Measurements from ENCODE around the gene ZNF629. TPM values are rescaled to one million over a fixed set of nuclear protein-coding genes. Genes with fewer than 3 reads are reported as not detected.

The ZNF629 gene
- total and polyA plus RNA-seq, 2 donors (not counting 1 experiment from before 2014, with no cell fraction given), result 1.2 to 6.9 TPM

- ATAC-seq (ENCODE audit: low read depth) (no peak), DNase-seq (no peak)
- no peak overlapping the region for H3K4me3 ChIP-seq (ENCODE audit: control extremely low read depth in 1 of 5, extremely low read depth in 1 of 5, insufficient read depth in 1 of 5, low read depth in 2 of 5, low read length in 4 of 5)
- Mint-ChIP-seq H3K4me1 (peaks cover 44% of the 10 kb centered on the region), H3K27ac (no peak overlapping the region), H3K4me3 (peak overlapping the region; percentile 98), H3K9me3 (ENCODE audit: insufficient read depth) (no peaks in the 10 kb centered on the region), H3K27me3 (no peaks in the 10 kb centered on the region)
- H3K9ac ChIP-seq (ENCODE audit: low read length), result no peak overlapping the region
- TF ChIP-seq EZH2 (IDR thresholded peaks at IDR 0.05; ENCODE audit: borderline replicate concordance, insufficient read depth, low read depth, low read length, poor library complexity, severe bottlenecking) (no peak), CTCF (IDR thresholded peaks at IDR 0.05) (no peak)
- H3K36me3 ChIP-seq (replicated peaks in 1 of 2; ENCODE audit: control extremely low read depth in 1 of 2, control insufficient read depth in 1 of 2, extremely low read depth in 1 of 2, insufficient read depth in 2 of 2, low read length in 1 of 2), result peaks cover 0 to 60% of the 10 kb centered on the region in 2 experiments
- H2AFZ ChIP-seq (ENCODE audit: insufficient read depth, low read depth, low read length, poor library complexity, severe bottlenecking), result no peak overlapping the region
- H4K20me1 ChIP-seq (ENCODE audit: control insufficient read depth, insufficient read depth, low read length, poor library complexity, severe bottlenecking), result peaks cover 61% of the 10 kb centered on the region
- ChIA-PET CTCF (interaction anchor here (1.4 kb wide), 1 partner anchor 138 kb away, joined by 3 read pairs; no protein-coding TSS in a partner anchor), POLR2A (no interaction called here)
- 98% methylated on average over 11 of the region's 11 CpGs for WGBS (ENCODE audit: insufficient coverage)
- H3K27me3 ChIP-seq (replicated peaks in 1 of 4; ENCODE audit: control extremely low read depth in 1 of 4, control insufficient read depth in 3 of 4, insufficient read depth in 4 of 4, low read length in 3 of 4), result no peaks in the 10 kb centered on the region
- H3K9me3 ChIP-seq (ENCODE audit: control extremely low read depth in 1 of 3, control insufficient read depth in 2 of 3, insufficient read depth in 1 of 3, low read length in 2 of 3), result no peaks in the 10 kb centered on the region
- no peak overlapping the region for H3K27ac ChIP-seq (ENCODE audit: low read length in 2 of 2)
- intact Hi-C loops (cut with micrococcal nuclease), result loop anchor here (5.0 kb wide), 4 partner anchors 113 to 268 kb away; partner anchors contain the start of genes ORAI3 and STX4
- H3K4me1 ChIP-seq (ENCODE audit: control insufficient read depth in 2 of 2, insufficient read depth in 2 of 2, low read length in 2 of 2), result peaks cover 19 to 49% of the 10 kb centered on the region in 2 donors
- peaks cover 33% of the 10 kb centered on the region for H3K79me2 ChIP-seq (ENCODE audit: control insufficient read depth, insufficient read depth, low read length)
- H3K4me2 ChIP-seq (replicated peaks; ENCODE audit: low read depth, low read length, poor library complexity, severe bottlenecking), result no peak overlapping the region
These were observed 22.9 kb downstream of the ZNF629 start for GRCh38 chr16:30764086-30764485.

- Mint-ChIP-seq H3K27ac (peak overlapping the region; percentile 95), H3K27me3 (no peaks in the 10 kb centered on the region), H3K4me3 (peak overlapping the region; percentile 98), H3K4me1 (peaks cover 44% of the 10 kb centered on the region), H3K9me3 (ENCODE audit: insufficient read depth) (no peaks in the 10 kb centered on the region)
- TF ChIP-seq CTCF (IDR thresholded peaks at IDR 0.05), result no peak
- TF ChIP-seq EZH2 (IDR thresholded peaks at IDR 0.05; ENCODE audit: borderline replicate concordance, insufficient read depth, low read depth, low read length, poor library complexity, severe bottlenecking), result no peak
- peak overlapping the region; percentile 97 for H3K4me2 ChIP-seq (replicated peaks; ENCODE audit: low read depth, low read length, poor library complexity, severe bottlenecking)
- no peak for ATAC-seq (ENCODE audit: low read depth)
- POLR2A ChIA-PET, result interaction anchor here (0.8 kb wide), 1 partner anchor 179 kb away, joined by 3 read pairs; no protein-coding TSS in a partner anchor
- H3K79me2 ChIP-seq (ENCODE audit: control insufficient read depth, insufficient read depth, low read length), result peaks cover 33% of the 10 kb centered on the region
- intact Hi-C loops (cut with micrococcal nuclease), result loop anchor here (1.0 to 5.0 kb wide), 8 partner anchors 15 to 269 kb away; partner anchors contain the start of genes ORAI3, PHKG2 and STX4
- no peak for DNase-seq
- H2AFZ ChIP-seq (ENCODE audit: insufficient read depth, low read depth, low read length, poor library complexity, severe bottlenecking), result peak overlapping the region; percentile 94
- peaks cover 52% of the 10 kb centered on the region for H4K20me1 ChIP-seq (ENCODE audit: control insufficient read depth, insufficient read depth, low read length, poor library complexity, severe bottlenecking)
- CTCF ChIA-PET, result no interaction called here
- peak overlapping the region in 1 of 2 donors; percentile 91 for H3K27ac ChIP-seq (ENCODE audit: low read length in 2 of 2)
- H3K27me3 ChIP-seq (replicated peaks in 1 of 4; ENCODE audit: control extremely low read depth in 1 of 4, control insufficient read depth in 3 of 4, insufficient read depth in 4 of 4, low read length in 3 of 4), result no peaks in the 10 kb centered on the region
- H3K36me3 ChIP-seq (replicated peaks in 1 of 2; ENCODE audit: control extremely low read depth in 1 of 2, control insufficient read depth in 1 of 2, extremely low read depth in 1 of 2, insufficient read depth in 2 of 2, low read length in 1 of 2), result peaks cover 0 to 50% of the 10 kb centered on the region in 2 experiments
- peaks cover 24 to 46% of the 10 kb centered on the region in 2 donors for H3K4me1 ChIP-seq (ENCODE audit: control insufficient read depth in 2 of 2, insufficient read depth in 2 of 2, low read length in 2 of 2)
- peak overlapping the region; percentile 82 to 93 (median 90) for H3K4me3 ChIP-seq (ENCODE audit: control extremely low read depth in 1 of 5, extremely low read depth in 1 of 5, insufficient read depth in 1 of 5, low read depth in 2 of 5, low read length in 4 of 5)
- H3K9ac ChIP-seq (ENCODE audit: low read length), result peak overlapping the region; percentile 96
- WGBS (ENCODE audit: insufficient coverage), result 95% methylated on average over 11 of the region's 15 CpGs
- H3K9me3 ChIP-seq (ENCODE audit: control extremely low read depth in 1 of 3, control insufficient read depth in 2 of 3, insufficient read depth in 1 of 3, low read length in 2 of 3), result no peaks in the 10 kb centered on the region
These were observed 23.8 kb downstream of the ZNF629 start for GRCh38 chr16:30762991-30763725.

Data from B cell (primary cell).